GM10266 (cell line): ENCODE measurements around the gene AKAP8.

Source experiments
- DNase-seq: peaks from one replicate; pipeline ENCODE4 v3.0.0; 2012; ENCODE audit errors: extremely low spot score
- TF ChIP-seq, protein P1 (sequence below): IDR thresholded peaks from 2 replicates; pipeline ENCODE4 v1.5.1; 2012; ENCODE audit warnings: mild to moderate bottlenecking, low read depth; ENCODE audit not compliant: control insufficient read depth, insufficient read depth; ENCODE audit errors: missing control alignments

The AKAP8 gene

DNA sequence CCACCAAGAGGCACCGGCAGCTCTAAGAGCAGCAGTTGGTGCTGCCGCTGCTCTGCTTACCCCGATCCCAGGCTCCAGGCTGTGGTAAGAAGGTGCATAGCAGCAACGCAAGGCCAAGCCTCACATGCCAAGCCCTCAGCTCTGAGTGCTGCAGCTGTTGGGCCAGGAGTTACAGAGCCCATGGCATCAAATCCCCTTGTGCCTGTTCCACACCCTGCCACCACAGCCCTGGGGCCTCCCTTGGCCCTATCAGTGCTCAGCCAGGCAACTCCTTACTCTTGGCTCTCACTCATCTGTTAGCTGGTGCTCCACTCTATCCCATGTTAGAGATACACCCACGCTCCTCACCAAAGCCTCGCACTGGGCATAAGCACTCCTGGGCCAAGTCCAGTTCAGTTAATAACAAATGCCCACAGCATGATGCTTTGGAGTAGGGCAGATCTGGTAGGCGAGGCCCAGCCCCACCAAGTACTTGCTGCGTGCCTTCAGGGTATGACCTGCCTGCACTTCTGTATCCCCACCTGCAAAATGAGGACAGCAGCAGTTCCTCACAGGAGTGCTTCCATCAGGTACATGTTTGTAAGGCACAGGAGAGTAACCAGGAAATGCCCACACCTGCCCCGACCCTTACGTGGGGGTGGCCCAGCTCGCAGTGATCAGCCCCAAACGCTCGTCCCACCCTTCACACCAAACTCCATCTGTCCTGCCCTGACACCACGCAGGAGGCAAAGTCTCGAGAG is 23.0 kb upstream of the AKAP8 start:
- no peak for DNase-seq

DNA sequence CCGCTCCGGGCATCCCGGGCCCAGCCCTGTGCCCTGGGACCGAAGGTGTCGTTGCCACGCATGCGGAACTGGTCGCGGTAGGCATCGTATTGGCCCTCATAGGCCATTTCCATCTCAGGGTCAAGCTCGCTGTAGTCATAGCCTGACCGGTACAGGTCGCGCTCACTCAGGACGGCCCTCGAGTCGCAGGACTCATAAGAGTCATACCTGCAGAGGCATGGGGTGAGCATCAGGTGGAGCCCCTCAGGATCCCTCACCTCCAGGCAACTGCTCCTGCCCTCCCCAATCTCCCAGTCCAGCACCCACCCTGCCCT is 21.8 kb upstream of the AKAP8 start:
- DNase-seq: no peak
- TF ChIP-seq, protein P1, sequence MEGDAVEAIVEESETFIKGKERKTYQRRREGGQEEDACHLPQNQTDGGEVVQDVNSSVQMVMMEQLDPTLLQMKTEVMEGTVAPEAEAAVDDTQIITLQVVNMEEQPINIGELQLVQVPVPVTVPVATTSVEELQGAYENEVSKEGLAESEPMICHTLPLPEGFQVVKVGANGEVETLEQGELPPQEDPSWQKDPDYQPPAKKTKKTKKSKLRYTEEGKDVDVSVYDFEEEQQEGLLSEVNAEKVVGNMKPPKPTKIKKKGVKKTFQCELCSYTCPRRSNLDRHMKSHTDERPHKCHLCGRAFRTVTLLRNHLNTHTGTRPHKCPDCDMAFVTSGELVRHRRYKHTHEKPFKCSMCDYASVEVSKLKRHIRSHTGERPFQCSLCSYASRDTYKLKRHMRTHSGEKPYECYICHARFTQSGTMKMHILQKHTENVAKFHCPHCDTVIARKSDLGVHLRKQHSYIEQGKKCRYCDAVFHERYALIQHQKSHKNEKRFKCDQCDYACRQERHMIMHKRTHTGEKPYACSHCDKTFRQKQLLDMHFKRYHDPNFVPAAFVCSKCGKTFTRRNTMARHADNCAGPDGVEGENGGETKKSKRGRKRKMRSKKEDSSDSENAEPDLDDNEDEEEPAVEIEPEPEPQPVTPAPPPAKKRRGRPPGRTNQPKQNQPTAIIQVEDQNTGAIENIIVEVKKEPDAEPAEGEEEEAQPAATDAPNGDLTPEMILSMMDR: no peak

More for the DNA sequence above, 23.0 kb upstream of the AKAP8 start:
- TF ChIP-seq, protein P1: no peak

DNA sequence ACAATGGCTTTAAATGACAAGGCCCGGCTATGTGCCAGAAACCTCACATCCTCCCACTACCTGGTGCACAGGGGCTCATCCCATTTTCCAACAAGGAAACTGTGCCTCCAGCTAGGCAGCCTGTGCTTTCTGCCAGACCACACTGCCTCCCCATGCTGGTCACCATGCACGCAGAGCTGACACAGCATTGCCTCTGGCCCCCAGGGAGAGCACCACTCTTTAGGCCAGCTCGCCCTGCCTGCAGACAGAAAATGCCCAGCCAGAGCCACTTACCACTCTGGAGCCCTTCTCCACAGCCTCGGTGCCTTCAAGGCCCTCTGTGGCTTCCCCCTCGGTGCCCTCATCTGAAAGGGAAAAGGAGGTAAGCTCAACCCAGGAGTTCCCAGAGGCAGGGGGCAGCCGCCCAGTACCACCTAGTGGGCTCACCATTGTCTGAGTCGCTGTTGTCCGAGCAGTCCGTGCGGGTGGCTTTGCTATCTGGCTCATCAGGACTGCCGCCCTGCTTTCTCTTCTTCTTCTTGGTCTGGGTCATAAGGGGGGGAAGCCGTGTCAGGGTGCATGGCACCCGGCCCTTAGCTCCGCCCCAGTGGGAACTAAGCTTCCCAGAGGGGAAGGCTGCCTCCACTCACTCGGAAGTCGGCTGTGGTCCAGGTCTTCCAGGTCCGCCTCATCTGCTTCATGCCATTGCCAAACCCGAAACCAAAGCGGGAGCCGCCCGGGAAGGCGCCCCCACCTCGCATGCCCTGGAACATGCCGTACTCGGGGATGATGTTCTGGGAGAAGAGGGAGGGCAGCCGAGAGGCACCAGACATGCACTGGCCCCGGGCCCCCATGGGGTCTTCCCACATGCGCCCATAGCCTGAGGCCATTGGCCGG is 21.2 kb upstream of the AKAP8 start:
- no peak for DNase-seq
- TF ChIP-seq, protein P1: no peak

DNA sequence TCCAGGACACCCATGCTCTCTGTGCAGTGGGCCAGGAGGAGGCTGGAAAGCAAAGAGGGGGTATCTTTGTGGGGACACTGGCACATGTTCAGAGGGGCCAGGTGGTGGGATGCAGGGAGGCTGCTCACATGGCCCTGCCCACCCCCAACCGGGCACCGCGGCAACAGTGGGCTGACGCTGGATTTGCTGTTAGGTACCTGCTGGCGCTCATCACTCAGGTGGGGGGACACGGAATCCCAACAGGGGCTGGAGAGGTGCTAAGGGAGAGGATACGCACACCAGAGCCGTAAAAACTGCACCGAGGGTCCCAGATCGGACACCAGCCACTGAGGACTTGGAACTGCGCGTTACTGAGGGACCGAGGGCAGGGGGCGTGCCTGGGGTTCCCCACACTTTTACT is 20.0 kb upstream of the AKAP8 start:
- TF ChIP-seq, protein P1: no peak
- no peak for DNase-seq

DNA sequence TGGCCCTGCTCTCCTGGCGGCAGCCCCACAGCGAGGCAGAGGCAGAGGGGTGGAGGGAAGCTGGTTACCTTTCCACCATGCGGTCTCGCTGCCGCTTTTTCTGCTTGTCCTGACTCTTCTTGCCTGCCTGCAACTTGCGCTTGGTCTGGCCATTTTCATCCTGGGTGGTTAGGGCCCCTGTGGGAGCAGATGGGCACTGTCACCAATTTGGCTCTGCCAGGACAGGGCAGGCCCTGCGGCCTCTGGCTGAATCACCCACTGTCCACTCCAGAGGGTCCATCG is 19.6 kb upstream of the AKAP8 start:
- peak; percentile 20 for DNase-seq

DNA sequence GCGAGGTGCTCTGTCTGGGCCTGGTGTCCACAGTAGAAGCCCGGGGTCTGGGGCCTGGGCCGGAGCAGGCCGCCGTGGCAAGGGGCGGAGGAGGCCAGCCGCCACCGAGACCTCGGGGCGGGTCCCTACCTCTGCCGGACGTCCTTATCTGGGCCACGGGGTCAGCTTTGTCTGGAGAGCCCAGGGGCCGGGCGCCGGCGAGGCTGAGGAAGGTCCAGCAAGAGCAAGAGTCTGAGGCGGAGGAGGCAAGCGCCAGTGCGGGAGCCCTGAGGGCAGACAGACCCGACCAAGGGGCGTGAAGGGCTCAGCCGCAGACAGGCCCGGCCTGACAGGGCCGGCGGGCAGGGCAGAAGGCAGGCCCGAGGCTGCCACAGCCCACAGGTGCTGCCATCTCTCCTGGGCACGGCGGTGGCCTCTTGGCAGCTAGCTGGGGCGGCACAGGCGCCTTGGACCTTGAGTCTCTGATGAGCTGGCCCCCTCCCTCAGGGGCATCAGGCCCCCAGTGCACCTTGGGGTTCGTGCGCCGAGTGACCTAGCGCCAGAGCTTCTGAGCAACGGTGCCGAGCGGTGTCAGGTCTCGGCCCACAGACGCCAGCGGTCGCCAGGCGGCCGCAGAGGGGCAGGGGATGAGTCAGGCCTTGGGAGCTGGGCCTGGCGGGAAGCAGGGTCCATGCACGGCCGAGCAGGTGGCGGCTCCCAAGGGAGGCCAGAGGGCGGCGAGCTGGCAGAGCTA is 19.1 kb upstream of the AKAP8 start:
- peak; percentile 10 for DNase-seq
- TF ChIP-seq, protein P1: no peak

More for the DNA sequence above, 19.6 kb upstream of the AKAP8 start:
- TF ChIP-seq, protein P1: no peak
